Keratinocyte (primary cell): Measurements from ENCODE around the gene CEMIP2. TPM values are rescaled to one million over a fixed set of nuclear protein-coding genes. Genes with fewer than 3 reads are reported as not detected.

Experiments
- DNase-seq: peaks from one replicate; pipeline ENCODE4 v3.0.0-alpha.2; 2011; ENCODE audit warnings: low read depth, missing footprints, low spot score
- FAIRE-seq: peaks from 2 replicates; lab custom pipeline; 2011; peaks lifted over from hg19 to GRCh38; lab: Jason Lieb, UNC
- H2AFZ ChIP-seq: 2 replicates; pipeline ENCODE4 v1.6.0; 2012; ENCODE audit warnings: low read length, control low read depth, inconsistent platforms; ENCODE audit not compliant: control insufficient read depth
- H3K27ac ChIP-seq: 2 replicates; pipeline ENCODE4 v1.5.1; 2011; ENCODE audit warnings: low read length; ENCODE audit not compliant: control insufficient read depth, insufficient read depth
- H3K27me3 ChIP-seq: 3 replicates; pipeline ENCODE4 v1.6.0; 2011; ENCODE audit warnings: low read length; ENCODE audit not compliant: control insufficient read depth, insufficient read depth; ENCODE audit errors: extremely low read depth
- H3K36me3 ChIP-seq, 2 experiments: 2 replicates in 1 of 2; 3 replicates in 1 of 2; pipeline ENCODE4 v1.5.1; 2011; ENCODE audit warnings: low read length in 2 of 2, mild to moderate bottlenecking in 1 of 2; ENCODE audit not compliant: control insufficient read depth in 2 of 2, insufficient read depth in 2 of 2; ENCODE audit errors: extremely low read depth in 1 of 2
- H3K4me1 ChIP-seq: 3 replicates; pipeline ENCODE4 v1.5.1; 2011; ENCODE audit warnings: low read length; ENCODE audit not compliant: control insufficient read depth, insufficient read depth; ENCODE audit errors: extremely low read depth
- H3K4me2 ChIP-seq: 3 replicates; pipeline ENCODE4 v1.6.0; 2011; ENCODE audit warnings: low read depth, low read length; ENCODE audit not compliant: control insufficient read depth, insufficient read depth; ENCODE audit errors: extremely low read depth
- H3K4me3 ChIP-seq, 3 experiments: fragments of 200-600 bp in 1 of 3; sonication (generic) in 1 of 3; 2 replicates in 2 of 3; 3 replicates in 1 of 3; pipeline ENCODE4 v1.5.1; 2011 to 2016; ENCODE audit warnings: low read length in 3 of 3, mild to moderate bottlenecking in 3 of 3, control low read depth in 2 of 3, inconsistent platforms in 1 of 3, low read depth in 1 of 3, mixed read lengths in 1 of 3, mixed run types in 1 of 3, moderate library complexity in 1 of 3; ENCODE audit not compliant: control insufficient read depth in 2 of 3, insufficient read depth in 2 of 3; ENCODE audit errors: extremely low read depth in 1 of 3
- H3K79me2 ChIP-seq: 2 replicates; pipeline ENCODE4 v1.6.0; 2012; ENCODE audit warnings: low read length; ENCODE audit not compliant: control insufficient read depth, insufficient read depth
- H3K9ac ChIP-seq: 3 replicates; pipeline ENCODE4 v1.6.0; 2011; ENCODE audit warnings: low read length; ENCODE audit not compliant: control insufficient read depth, insufficient read depth; ENCODE audit errors: extremely low read depth
- H3K9me1 ChIP-seq: 3 replicates; pipeline ENCODE4 v1.6.0; 2011; ENCODE audit warnings: low read length; ENCODE audit not compliant: control insufficient read depth, insufficient read depth; ENCODE audit errors: extremely low read depth
- H3K9me3 ChIP-seq: 2 replicates; pipeline ENCODE4 v1.5.1; 2012; ENCODE audit warnings: low read depth, low read length; ENCODE audit not compliant: control insufficient read depth
- H4K20me1 ChIP-seq: 3 replicates; pipeline ENCODE4 v1.6.0; 2011; ENCODE audit warnings: low read length; ENCODE audit not compliant: control insufficient read depth, insufficient read depth; ENCODE audit errors: extremely low read depth
- EZH2 ChIP-seq: IDR thresholded peaks from one replicate; pipeline ENCODE4 v1.6.1; 2012; ENCODE audit warnings: inconsistent platforms, mild to moderate bottlenecking, low read length, moderate library complexity
- dilution Hi-C: fragments of 300-500 bp; cut with MboI; formaldehyde crosslinking; loops from one replicate; pipeline ENCODE4 v1.7.0; 2020; ENCODE audit warnings: low sequenced_read_pairs; ENCODE audit not compliant: extremely low pct_ligation_motif_present
- polyA plus RNA-seq, 5 experiments: library from polyadenylated mRNA; depleted of rRNA in 3 of 5; stranded (reverse) in 3 of 5; stranded (forward) in 1 of 5; unstranded in 1 of 5; fragments of >200 nt; gene quantifications; 1 replicate in 1 of 5; 2 replicates in 3 of 5; 3 replicates in 1 of 5; pipeline versions ENCODE4 v1.2.1 to v1.2.3, GENCODE V29; 2011 to 2012; ENCODE audit warnings: missing spikeins in 2 of 5, low read depth in 1 of 5, low replicate concordance in 1 of 5
- TF ChIP-seq, protein P1 (sequence below), 3 experiments: IDR thresholded peaks in 1 of 3; conservative IDR thresholded peaks in 1 of 3; optimal IDR thresholded peaks in 1 of 3; 2 replicates in 2 of 3; 3 replicates in 1 of 3; pipeline versions ENCODE3 to v1.5.1; 2011; ENCODE audit warnings: low read length in 3 of 3, mild to moderate bottlenecking in 3 of 3, moderate library complexity in 2 of 3, control low read depth in 1 of 3, inconsistent platforms in 1 of 3; ENCODE audit not compliant: insufficient read depth in 2 of 3; ENCODE audit errors: extremely low read depth in 1 of 3

Gene CEMIP2
- polyA plus RNA-seq, 1 donor (not counting 4 experiments of a cell fraction or from before 2014, with no cell fraction given), result 47.7 TPM

DNA sequence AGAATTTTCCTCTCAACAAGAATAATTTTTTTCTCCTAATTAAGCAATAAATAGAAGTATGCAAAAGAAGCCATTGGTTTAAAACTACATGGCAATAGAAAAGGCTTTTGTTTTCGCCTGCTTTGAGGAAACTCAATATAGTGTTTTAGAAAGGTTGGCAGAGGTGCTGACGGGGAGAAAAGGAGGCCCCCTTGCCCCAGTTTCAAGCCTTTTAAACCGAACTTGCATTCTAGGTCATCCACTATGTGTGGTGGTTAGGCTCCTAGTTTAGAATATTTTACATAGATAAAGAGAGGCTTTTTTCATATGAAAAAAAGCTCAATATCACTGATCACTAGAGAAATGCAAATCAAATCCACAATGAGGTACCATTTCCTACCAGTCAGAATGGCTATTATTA, 33.5 kb upstream of the CEMIP2 start:
- Histone ChIP-seq H3K27ac (no peak overlapping the region), H3K36me3 (no peaks in the 10 kb centered on the region), H3K9ac (no peak overlapping the region), H4K20me1 (no peaks in the 10 kb centered on the region), H3K4me2 (no peak overlapping the region), H3K27me3 (no peaks in the 10 kb centered on the region), H2AFZ (no peak overlapping the region), H3K9me3 (no peaks in the 10 kb centered on the region), H3K9me1 (no peaks in the 10 kb centered on the region), H3K4me1 (peaks cover under 1% of the 10 kb centered on the region), H3K4me3 (no peak overlapping the region), H3K79me2 (no peaks in the 10 kb centered on the region)
- FAIRE-seq, result no peak
- no peak for DNase-seq
- dilution Hi-C loops, result no loop called here
- TF ChIP-seq EZH2, result no peak
- TF ChIP-seq, protein P1, sequence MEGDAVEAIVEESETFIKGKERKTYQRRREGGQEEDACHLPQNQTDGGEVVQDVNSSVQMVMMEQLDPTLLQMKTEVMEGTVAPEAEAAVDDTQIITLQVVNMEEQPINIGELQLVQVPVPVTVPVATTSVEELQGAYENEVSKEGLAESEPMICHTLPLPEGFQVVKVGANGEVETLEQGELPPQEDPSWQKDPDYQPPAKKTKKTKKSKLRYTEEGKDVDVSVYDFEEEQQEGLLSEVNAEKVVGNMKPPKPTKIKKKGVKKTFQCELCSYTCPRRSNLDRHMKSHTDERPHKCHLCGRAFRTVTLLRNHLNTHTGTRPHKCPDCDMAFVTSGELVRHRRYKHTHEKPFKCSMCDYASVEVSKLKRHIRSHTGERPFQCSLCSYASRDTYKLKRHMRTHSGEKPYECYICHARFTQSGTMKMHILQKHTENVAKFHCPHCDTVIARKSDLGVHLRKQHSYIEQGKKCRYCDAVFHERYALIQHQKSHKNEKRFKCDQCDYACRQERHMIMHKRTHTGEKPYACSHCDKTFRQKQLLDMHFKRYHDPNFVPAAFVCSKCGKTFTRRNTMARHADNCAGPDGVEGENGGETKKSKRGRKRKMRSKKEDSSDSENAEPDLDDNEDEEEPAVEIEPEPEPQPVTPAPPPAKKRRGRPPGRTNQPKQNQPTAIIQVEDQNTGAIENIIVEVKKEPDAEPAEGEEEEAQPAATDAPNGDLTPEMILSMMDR (optimal IDR thresholded peaks at IDR 0.05 in 1 of 3, IDR thresholded peaks at IDR 0.05 in 1 of 3, conservative IDR thresholded peaks at IDR 0.05 in 1 of 3; ENCODE audit: extremely low read depth in 1 of 3, insufficient read depth in 2 of 3, low read length in 3 of 3), result no peak

GRCh38 chr9:71797266-71797665, 29.0 kb upstream of the CEMIP2 start:
- Histone ChIP-seq H2AFZ (no peak overlapping the region), H3K9ac (no peak overlapping the region), H3K27me3 (no peaks in the 10 kb centered on the region), H3K9me1 (no peaks in the 10 kb centered on the region), H4K20me1 (no peaks in the 10 kb centered on the region), H3K4me3 (no peak overlapping the region), H3K27ac (no peak overlapping the region), H3K4me1 (no peaks in the 10 kb centered on the region), H3K36me3 (no peaks in the 10 kb centered on the region), H3K9me3 (no peaks in the 10 kb centered on the region), H3K4me2 (no peak overlapping the region), H3K79me2 (no peaks in the 10 kb centered on the region)
- DNase-seq, result no peak
- no peak for FAIRE-seq
- dilution Hi-C loops, result no loop called here
- TF ChIP-seq EZH2, result no peak
- TF ChIP-seq, protein P1 (optimal IDR thresholded peaks at IDR 0.05 in 1 of 3, IDR thresholded peaks at IDR 0.05 in 1 of 3, conservative IDR thresholded peaks at IDR 0.05 in 1 of 3; ENCODE audit: extremely low read depth in 1 of 3, insufficient read depth in 2 of 3, low read length in 3 of 3), result no peak
